AG20443 (cell line): ENCODE data around the gene ODF4.

Experiments
- DNase-seq: peaks from one replicate; pipeline ENCODE4 v3.0.0; 2012; ENCODE audit warnings: low spot score, mixed read lengths

ODF4 gene, protein sequence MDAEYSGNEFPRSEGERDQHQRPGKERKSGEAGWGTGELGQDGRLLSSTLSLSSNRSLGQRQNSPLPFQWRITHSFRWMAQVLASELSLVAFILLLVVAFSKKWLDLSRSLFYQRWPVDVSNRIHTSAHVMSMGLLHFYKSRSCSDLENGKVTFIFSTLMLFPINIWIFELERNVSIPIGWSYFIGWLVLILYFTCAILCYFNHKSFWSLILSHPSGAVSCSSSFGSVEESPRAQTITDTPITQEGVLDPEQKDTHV

DNA sequence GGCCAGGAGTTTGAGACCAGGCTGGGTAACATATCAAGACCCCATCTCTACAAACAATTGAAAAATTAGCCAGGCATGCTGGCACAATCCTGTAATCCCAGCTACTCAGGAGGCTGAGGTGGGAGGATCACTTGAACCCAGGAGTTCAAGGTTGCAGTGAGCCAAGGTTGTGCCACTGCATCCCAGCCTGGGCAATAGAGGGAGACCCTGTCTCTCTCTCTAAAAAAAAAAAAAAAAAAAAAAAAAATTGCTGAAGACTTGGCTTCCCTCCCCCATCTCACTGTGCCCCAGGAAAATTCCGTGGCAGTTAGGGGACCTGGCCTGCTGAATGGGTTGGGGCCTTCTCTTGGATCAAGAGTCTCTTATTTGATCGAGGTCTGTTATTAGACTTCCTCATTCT is at the start of gene ODF4:
TSS of gene ODF4 (plus strand) at position 301 of the 400 bp plus-strand sequence. CDS start 212 bp downstream, outside the sequence.
- no peak for DNase-seq

DNA sequence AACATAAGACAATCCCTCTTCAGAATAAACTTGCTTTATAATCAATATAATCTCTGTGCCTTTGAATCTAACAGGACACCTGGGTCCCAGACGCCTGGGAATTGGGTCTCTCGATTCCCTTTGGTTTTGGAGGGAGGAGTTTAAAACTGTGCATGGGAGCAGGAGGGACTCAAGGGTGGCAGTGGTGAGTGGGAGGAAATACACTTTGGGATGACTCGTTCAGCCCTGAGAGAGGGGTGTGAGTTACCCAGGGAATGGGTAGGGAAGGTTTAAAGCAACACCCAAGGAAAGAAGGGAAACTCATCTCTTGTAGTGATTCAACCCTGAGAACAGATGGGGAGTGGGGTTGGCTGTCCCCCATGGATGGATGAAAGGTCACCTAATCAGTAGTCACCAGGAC is 49.6 kb upstream of the ODF4 start:
- DNase-seq: no peak

DNA sequence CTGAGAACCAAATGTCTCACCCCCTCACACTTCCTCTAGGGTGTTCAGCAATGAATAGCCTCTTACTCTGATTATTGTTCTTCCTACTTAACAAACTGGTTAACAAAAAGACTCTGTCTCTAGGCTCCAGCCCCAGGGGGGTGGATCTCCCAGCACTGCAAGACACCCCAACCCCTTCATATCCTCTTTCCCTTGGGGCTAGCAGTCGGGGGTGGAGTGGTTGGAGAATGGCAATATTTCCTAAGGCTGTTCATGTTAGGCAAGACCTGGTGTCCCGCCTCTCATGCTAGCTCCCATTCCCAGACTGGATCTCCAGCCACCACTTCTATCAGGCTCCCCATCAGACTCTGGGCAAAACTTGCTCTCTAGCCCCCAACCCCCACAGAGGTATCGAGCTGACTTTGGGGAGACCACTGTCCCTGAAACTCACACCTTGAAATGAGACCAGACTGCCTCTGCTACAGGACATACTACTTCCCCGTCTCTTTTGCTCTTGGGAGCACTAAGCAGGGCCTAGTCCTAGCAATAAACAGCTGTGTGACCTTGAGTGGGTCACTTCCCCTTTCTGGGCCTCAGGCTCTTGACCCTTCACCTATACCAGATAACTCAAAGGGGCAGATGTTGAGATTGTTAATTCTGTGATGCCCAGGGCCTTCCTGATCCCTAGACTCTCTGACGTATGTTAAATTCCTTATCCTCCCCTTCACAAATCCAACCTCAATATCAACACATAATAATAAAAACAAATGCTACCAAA is 46.8 kb upstream of the ODF4 start:
- no peak for DNase-seq

DNA sequence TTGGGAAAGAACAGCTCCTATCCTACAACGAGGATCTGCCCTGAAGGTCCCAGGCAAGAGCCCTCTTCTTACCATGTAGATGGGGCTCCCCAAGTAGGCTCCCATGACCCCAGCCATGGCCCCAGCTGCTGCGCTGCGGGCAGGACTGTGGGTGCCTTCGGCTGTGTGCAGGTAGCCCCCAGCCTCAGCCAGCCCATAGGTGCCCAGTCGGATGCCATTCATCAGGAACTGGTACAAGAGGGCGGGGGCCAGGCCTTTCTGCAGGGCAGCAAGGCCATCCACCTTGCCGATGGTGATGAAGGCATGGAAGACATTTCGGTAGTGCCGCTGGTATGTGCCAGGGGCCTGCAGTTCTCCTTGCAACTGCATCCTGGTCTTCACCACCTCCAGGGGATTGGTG is 45.3 kb upstream of the ODF4 start:
- no peak for DNase-seq

DNA sequence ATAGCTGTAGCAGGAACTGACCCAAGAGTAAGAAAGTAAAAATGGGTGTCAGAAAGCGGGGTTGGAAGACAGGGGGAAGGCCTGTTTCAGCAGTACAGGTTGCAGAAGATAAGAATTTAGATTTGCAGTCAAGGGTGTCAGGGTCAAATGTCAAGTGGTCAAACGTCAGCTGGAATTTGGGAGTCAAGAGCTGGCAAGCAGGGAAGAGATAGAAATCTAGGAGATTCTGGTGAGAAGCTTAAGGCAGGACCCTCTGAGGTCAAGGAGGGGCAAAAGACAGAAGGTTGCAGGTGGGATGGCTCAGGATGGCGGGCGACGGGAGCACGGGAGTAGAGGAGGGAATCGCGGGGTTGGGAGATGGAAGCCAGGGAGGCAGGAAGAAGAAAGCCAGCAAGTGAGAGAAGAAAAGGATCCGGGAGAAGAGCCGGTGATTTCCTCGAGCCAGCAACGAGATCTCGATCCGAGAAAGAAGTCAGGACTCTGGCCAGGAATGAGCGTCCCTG is 44.8 kb upstream of the ODF4 start:
- no peak for DNase-seq

DNA sequence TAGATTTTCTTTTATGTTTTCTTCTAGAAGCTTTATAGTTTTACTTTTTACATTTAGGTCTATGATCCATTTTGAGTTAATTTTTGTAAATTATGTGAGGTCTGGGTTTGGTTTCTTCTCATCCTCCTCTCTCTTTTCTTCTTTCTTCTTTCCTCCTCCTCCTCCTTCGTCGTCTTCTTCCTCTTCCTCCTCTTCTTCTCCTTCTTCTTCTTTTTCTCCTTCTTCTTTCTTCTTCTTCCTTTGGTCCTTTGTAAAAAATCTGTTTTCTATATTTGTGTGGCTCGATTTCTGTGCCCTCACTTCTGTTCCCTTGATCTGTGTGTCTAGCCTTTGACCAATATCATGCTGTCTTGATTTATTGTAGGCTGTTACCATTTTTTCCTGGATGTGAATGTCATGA is 39.4 kb upstream of the ODF4 start:
- DNase-seq: no peak

DNA sequence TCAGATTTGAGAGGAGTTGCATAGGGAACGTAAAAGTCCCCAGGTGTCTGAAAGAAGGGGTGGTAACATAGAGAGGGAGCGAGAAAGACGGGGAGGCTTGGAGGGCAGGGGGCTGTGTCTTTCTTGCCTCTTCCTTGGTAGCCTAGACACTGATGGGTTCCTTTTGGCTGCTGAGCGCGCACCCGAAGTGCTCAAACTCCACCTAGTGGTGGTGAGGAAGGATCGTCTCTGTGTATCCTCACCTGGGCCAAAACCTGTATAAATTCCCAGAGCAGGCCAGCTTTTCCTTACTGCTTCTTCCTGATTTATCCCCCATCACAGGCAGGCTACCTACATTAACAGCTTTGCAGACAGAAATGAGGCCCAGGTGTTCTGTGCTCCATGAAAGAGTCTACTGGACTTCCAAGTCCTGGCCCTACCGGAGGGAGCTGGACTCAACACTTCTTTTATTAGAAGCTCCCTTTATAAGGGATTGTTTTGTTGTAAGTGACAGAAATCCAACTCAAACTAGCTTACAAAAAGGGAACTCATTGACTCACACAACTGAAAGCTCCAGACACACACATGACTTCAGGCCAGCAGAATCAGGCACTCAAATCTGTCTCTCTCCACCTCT is 38.9 kb upstream of the ODF4 start:
- peak; percentile 85 for DNase-seq

DNA sequence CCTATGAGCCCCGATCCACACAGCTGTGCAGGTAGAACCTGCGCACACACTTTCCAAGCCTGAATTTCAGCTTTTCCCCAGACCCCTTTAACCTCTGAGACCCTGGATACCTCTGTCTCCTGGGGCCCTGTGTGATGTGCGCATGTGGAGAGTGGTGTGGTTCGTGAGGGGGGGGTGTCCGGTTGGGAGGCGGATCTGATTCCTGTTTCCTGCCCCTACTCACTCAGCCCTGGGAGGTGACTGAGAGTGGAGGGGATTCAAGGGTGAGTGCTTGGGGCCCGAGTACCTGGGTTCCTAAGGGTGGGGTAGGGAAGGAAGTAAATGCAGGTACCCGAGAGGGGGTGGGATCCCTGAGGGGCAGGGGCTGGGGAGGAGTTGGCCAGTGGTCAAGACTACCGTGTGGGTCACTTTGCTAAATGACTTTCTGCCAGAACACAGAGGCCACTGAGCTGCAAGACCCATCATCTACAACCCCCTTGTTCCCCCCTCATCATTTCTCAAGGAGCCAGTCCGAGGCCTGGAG is 29.0 kb upstream of the ODF4 start:
- no peak for DNase-seq

DNA sequence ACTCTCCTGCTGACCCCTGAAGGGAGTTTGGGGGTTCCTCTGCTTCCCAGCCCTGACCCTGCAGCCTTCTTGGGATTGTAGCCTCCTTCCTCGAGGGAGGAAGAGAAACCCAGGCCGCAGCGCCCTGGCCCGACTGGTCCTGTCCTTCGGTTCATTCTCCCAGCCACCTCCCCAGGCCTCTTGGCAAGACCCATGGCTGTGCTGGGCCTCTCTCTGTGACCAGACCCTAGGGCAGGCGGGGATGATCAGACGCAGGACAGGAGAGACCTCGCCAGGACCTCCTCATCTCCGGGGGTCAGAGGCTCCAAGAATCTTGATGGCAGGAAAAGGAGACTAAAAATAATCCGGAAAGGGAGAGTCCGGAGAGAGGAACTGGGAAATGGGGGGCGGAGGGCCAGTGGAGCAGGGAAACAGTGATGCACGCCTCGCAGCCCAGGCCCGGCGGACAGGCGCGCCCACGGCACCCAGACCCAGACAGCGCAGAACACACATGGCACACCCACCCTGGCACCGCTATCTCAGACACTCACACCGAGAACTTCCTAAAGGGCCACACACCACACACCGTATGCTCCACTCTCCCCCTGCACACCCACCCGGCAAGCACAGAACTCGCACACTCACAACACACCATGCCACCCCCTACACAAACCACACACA is 28.4 kb upstream of the ODF4 start:
- no peak for DNase-seq

DNA sequence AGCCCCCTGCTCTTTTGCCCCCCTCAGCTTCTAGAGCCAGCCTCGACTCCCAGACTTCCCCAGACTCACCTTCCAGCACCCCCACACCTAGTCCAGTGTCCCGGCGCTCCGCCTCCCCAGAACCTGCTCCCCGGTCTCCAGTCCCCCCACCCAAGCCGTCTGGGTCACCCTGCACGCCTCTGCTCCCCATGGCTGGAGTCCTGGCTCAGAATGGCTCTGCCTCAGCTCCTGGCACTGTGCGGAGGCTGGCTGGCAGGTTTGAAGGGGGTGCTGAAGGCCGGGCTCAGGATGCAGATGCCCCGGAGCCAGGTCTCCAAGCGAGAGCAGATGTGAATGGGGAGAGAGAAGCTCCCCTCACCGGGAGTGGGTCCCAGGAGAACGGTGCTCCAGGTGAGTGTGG is 27.4 kb upstream of the ODF4 start:
- no peak for DNase-seq

DNA sequence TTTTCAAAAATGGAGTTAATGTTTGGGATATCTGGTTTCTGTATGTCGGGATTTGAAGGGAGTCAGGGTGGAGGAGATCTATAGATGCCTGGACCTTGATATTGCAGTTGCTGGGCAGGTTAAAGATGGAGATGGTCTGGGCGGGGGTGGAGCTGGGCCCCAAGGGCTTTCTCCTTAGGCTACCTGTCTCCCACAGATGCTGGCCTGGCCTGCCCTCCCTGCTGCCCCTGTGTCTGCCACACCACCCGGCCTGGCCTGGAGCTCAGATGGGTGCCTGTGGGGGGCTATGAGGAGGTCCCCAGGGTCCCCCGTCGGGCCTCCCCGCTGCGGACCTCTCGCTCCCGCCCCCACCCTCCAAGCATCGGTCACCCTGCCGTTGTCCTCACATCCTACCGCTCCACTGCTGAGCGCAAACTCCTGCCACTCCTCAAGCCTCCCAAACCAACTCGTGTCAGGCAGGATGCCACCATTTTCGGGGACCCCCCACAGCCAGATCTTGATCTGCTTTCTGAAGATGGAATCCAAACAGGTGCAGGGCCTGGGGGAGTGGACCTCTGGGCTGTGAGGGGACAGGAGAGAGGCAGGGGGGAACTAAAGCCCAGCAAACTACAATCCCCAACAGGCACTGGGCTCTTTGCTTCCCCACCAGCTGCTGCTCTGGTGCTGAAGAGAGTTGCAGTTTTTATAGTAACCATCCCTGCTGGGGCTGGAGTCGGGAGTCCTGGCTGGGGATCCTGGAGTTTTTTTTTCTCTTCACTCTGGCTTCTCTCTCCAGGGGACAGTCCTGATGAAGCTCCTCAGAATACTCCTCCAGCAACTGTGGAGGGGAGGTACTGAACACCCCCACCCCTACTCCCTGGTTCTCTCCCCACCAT is 26.7 kb upstream of the ODF4 start:
- DNase-seq: no peak

DNA sequence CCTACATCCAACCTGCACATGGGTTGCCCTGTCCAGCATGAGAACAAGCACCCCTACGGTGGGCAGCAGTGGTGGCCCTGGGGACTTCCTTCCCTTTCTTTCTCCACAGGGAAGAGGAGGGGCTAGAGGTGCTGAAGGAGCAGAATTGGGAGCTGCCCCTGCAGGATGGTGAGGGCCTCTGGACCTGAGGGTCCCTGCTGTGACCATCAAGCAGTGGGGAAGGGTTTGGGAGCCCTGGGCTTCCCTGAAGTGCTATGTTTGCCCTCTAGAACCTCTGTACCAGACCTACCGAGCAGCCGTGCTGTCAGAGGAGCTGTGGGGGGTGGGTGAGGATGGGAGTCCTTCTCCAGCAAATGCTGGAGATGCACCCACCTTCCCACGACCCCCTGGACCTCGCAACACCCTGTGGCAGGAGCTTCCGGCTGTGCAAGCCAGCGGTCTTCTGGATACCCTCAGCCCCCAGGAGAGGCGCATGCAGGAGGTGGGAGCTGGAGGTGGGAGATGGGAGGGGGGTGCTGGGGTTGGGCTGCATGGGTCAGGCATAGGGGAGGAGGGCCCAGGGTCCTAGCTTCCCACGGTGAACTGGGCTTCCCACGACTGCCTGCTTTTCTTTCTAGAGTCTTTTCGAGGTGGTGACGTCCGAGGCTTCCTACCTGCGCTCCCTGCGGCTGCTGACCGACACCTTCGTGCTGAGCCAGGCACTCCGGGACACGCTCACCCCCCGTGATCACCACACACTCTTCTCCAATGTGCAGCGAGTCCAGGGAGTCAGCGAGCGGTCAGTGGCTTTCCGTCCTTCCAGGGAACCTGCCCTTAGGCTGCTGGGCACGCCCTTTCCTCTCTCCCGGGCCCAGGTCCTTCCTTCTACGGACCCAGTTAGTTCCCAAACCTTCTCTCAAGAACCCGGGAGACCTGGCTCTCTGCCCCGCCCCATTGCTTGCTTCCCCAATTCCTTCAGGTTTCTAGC is 24.6 kb upstream of the ODF4 start:
- DNase-seq: peak; percentile 34

DNA sequence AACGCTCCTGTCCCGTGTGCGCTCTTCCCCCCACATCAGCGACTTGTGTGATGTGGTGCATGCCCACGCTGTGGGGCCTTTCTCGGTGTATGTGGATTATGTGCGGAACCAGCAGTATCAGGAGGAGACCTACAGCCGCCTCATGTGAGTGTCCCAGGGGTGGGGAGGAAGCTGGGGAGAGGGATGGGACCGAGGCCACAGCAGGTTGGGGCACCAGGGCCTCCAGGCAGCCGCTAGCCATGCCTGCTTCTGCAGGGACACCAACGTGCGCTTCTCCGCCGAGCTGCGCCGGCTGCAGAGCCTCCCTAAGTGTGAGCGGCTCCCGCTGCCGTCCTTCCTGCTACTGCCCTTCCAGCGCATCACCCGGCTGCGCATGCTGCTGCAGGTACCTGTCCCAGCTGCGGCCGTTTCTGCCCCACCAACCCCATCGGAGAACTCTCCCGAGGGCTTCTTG is 23.8 kb upstream of the ODF4 start:
- DNase-seq: peak; percentile 30

DNA sequence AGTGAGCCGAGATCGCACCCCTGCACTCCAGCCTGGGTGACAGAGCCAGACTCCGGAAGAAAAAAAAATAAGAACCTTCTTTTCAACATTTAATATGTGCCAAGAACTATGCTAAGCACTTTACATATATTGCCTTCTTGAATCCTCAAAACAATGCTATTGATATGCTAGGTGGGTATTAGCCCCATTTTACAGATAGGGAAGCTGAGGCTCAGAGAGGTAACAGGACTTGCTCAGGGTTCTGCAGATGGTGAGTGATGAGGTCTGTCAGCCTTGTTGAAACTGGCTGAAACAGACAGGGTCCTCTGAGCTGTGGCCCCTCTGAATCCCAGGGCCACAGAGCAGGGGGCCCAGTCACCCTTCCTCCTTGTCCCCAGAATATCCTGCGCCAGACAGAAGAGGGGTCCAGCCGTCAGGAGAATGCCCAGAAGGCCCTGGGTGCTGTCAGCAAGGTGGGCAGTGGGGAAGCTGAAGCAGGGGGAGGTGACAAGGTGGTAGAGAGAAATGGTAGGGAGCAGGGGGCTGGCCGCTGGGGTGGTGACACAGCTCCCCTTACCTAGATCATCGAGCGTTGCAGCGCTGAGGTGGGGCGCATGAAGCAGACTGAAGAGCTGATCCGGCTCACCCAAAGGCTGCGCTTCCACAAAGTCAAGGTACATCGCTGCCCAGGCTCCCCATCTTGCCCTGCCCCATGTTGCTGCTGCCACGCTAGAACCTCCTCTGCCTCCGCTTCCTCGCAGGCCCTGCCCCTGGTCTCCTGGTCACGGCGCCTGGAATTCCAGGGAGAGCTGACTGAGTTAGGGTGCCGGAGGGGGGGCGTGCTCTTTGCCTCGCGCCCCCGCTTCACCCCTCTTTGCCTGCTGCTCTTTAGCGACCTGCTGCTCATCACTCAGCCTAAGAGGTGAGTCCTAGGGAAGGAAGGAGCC is 21.4 kb upstream of the ODF4 start:
- no peak for DNase-seq

DNA sequence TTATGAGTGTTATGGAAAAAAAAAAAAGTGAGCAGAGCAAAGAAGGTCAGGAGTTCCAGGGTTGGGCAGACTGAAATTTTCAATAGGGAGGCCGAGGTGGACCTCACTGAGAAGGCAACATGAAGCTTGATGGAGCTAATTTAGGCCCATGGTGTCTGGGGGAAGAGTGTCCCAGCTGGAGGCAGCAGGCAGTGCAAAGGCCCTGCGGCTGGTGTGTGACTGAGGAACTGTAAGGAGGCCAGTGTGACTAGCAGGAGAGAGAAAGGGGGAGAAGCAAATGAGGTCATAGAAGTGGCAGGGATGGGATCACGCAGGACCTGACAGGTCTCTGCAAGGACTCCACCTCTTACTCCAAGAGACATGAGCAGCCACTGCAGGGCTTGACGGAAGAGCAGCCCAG is 19.4 kb upstream of the ODF4 start:
- DNase-seq: no peak

DNA sequence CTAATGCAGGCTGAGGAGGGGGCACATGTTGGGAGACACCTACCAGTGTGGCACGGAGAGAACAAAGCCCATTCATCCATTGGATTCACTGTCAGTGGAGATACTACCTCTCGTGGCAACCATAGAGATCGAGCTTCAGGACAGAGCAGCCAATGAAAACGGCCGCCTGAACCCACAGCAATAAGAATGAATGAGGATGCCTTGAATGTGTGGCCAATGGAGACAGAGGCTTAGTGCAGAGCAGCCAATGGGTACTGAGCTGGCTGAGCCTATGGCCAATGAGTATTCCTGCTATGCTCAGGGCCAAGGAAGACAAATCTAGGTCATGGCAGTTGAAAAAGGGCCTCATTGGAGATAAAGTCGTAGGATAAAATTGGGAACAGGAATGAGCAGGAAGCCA is 18.6 kb upstream of the ODF4 start:
- DNase-seq: peak; percentile 10

DNA sequence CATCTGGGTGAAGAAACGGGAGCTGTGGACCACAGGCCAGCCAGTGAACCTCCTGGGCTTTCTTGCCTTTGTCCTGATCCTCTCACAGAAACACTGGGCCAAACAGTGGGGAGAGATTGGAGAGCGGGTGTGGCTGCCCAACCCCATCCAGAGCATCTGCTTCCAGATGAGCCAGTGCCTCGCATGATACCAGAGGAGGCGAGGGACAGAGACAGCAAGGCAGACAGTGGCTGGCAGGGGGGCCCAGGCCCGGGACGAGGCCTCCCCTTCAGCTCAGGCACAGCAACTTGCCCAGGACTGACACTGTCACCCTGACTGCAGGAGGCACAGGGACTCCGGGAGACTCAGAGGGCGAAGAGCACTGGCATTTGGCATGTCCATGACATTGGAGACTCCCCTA is 17.6 kb upstream of the ODF4 start:
- peak; percentile 13 for DNase-seq

DNA sequence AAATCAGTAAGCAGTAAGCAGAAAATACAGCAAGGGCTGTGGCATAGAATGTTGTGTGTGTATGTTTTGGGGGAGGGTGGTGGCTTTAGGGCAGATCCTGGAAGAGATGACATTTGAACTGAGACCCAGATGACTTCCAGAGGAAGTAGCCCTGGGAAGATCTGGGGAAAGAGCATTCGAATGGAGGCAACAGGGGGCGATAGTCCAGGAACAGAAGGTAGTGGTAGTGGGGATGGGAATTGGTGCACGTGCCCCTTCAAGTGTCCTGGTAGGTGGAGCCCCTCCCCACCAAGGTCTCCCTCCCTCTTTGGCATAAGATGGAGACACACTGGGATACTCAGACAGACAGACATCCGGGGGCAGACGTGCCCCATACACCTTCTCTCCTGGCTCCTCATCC is 15.5 kb upstream of the ODF4 start:
- peak; percentile 4 for DNase-seq

DNA sequence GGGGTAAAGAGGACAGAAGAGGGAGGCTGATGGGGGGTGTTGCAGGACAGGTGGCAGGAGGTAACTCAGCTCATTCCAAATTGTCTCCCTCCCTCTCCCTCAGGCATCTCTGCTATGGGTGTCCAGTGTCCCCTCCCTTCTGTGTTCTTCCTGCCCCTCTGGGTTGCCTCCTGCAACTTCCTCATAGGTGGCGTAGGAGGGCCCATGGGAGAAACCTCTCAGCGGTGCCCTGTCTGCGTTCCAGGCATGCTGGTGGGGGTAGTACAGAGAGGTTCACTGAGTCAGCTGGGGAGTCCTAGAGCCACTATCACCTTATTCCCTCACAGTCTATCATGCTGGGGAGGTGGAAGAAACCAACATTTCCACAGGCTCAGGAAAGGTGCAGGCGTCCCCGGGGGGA is 14.7 kb upstream of the ODF4 start:
- peak; percentile 8 for DNase-seq
